Astrocyte (in vitro differentiated cells and primary cell): ENCODE measurements around the gene FBLN1.

ENCODE experiments used
- EZH2 ChIP-seq: IDR thresholded peaks from 2 replicates; pipeline ENCODE4 v1.6.1; 2012; ENCODE audit warnings: mild to moderate bottlenecking, low read length, inconsistent platforms; ENCODE audit not compliant: insufficient read depth
- TF ChIP-seq, protein P1 (sequence below): IDR thresholded peaks from 2 replicates; pipeline ENCODE4 v1.5.1; 2011; ENCODE audit warnings: low read depth, mild to moderate bottlenecking, inconsistent platforms, low read length, moderate library complexity; ENCODE audit not compliant: insufficient read depth

DNA sequence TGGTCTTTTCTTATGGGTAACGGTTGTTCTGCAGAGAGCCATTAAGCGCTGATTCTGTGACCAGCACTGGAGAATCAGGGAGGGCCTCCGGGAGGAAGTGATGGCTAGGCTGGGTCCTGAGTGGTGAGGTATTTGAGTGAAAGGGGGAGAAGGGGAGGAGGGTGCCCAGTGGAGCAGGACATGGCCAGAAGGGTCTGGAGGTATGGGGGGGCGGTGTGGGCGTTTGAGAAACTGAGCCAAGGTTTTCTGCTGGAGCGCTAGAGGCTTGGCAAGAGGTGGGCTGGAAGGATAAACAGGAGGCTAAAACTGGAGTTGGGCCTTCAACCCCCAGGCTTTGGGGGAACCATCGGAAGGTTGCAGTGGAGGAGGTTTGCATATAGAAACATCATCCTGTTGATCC, 72.5 kb downstream of the FBLN1 start:
- TF ChIP-seq, protein P1, sequence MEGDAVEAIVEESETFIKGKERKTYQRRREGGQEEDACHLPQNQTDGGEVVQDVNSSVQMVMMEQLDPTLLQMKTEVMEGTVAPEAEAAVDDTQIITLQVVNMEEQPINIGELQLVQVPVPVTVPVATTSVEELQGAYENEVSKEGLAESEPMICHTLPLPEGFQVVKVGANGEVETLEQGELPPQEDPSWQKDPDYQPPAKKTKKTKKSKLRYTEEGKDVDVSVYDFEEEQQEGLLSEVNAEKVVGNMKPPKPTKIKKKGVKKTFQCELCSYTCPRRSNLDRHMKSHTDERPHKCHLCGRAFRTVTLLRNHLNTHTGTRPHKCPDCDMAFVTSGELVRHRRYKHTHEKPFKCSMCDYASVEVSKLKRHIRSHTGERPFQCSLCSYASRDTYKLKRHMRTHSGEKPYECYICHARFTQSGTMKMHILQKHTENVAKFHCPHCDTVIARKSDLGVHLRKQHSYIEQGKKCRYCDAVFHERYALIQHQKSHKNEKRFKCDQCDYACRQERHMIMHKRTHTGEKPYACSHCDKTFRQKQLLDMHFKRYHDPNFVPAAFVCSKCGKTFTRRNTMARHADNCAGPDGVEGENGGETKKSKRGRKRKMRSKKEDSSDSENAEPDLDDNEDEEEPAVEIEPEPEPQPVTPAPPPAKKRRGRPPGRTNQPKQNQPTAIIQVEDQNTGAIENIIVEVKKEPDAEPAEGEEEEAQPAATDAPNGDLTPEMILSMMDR = no peak
- TF ChIP-seq EZH2 = no peak
